Measurements from ENCODE around the gene CDYL2. TPM values are rescaled to one million over a fixed set of nuclear protein-coding genes. Genes with fewer than 3 reads are reported as not detected.

Gene CDYL2
- total RNA-seq, 1 donor from 2014 or later: 3.0 TPM

GRCh38 chr16:80702696-80703095 lies 101.7 kb downstream of the CDYL2 start:
- peaks cover 4% of the 10 kb centered on the region for H3K27me3 Mint-ChIP-seq (ENCODE audit: low read depth)
- no peak for TF ChIP-seq CTCF (IDR thresholded peaks at IDR 0.05; ENCODE audit: unreplicated experiment)
- peaks cover 16% of the 10 kb centered on the region for H3K9me3 Mint-ChIP-seq
- H3K4me3 Mint-ChIP-seq: no peak overlapping the region
- no peaks in the 10 kb centered on the region for H3K36me3 Mint-ChIP-seq
- DNase-seq (ENCODE audit: low spot score in 2 of 2, unreplicated experiment in 2 of 2): no peak
- no peak overlapping the region for H3K27ac Mint-ChIP-seq
- H3K4me1 Mint-ChIP-seq: no peaks in the 10 kb centered on the region

- Mint-ChIP-seq H3K4me1 (no peaks in the 10 kb centered on the region), H3K9me3 (peaks cover 9% of the 10 kb centered on the region), H3K36me3 (no peaks in the 10 kb centered on the region), H3K27me3 (ENCODE audit: low read depth) (peaks cover 18% of the 10 kb centered on the region), H3K27ac (no peak overlapping the region), H3K4me3 (no peak overlapping the region)
- no peak for TF ChIP-seq CTCF (IDR thresholded peaks at IDR 0.05; ENCODE audit: unreplicated experiment)
- no peak for DNase-seq (ENCODE audit: low spot score in 2 of 2, unreplicated experiment in 2 of 2)
Observed at GRCh38 chr16:80700558-80700957, 103.8 kb downstream of the CDYL2 start.

GRCh38 chr16:80695020-80695419 lies 109.4 kb downstream of the CDYL2 start:
- H3K4me1 Mint-ChIP-seq: no peaks in the 10 kb centered on the region
- no peaks in the 10 kb centered on the region for H3K36me3 Mint-ChIP-seq
- no peak for TF ChIP-seq CTCF (IDR thresholded peaks at IDR 0.05; ENCODE audit: unreplicated experiment)
- H3K27me3 Mint-ChIP-seq (ENCODE audit: low read depth): peaks cover 48% of the 10 kb centered on the region
- no peak overlapping the region for H3K27ac Mint-ChIP-seq
- H3K9me3 Mint-ChIP-seq: peaks cover 4% of the 10 kb centered on the region
- DNase-seq (ENCODE audit: low spot score in 2 of 2, unreplicated experiment in 2 of 2): no peak
- H3K4me3 Mint-ChIP-seq: no peak overlapping the region

GRCh38 chr16:80693553-80693952 lies 110.8 kb downstream of the CDYL2 start:
- Mint-ChIP-seq H3K4me3 (no peak overlapping the region), H3K9me3 (peaks cover under 1% of the 10 kb centered on the region), H3K4me1 (no peaks in the 10 kb centered on the region), H3K36me3 (no peaks in the 10 kb centered on the region), H3K27ac (no peak overlapping the region), H3K27me3 (ENCODE audit: low read depth) (peaks cover 48% of the 10 kb centered on the region)
- TF ChIP-seq CTCF (IDR thresholded peaks at IDR 0.05; ENCODE audit: unreplicated experiment): no peak
- no peak for DNase-seq (ENCODE audit: low spot score in 2 of 2, unreplicated experiment in 2 of 2)

- Mint-ChIP-seq H3K9me3 (no peaks in the 10 kb centered on the region), H3K27ac (no peak overlapping the region), H3K4me3 (no peak overlapping the region), H3K27me3 (ENCODE audit: low read depth) (peaks cover 43% of the 10 kb centered on the region), H3K36me3 (no peaks in the 10 kb centered on the region), H3K4me1 (no peaks in the 10 kb centered on the region)
- no peak for TF ChIP-seq CTCF (IDR thresholded peaks at IDR 0.05; ENCODE audit: unreplicated experiment)
- DNase-seq (ENCODE audit: low spot score in 2 of 2, unreplicated experiment in 2 of 2): no peak
Observed at GRCh38 chr16:80692270-80692669, 112.1 kb downstream of the CDYL2 start.

GRCh38 chr16:80691111-80691741 lies 113.2 kb downstream of the CDYL2 start:
- H3K27ac Mint-ChIP-seq: no peak overlapping the region
- no peaks in the 10 kb centered on the region for H3K9me3 Mint-ChIP-seq
- DNase-seq (ENCODE audit: low spot score in 2 of 2, unreplicated experiment in 2 of 2): no peak
- H3K36me3 Mint-ChIP-seq: no peaks in the 10 kb centered on the region
- H3K4me1 Mint-ChIP-seq: no peaks in the 10 kb centered on the region
- TF ChIP-seq CTCF (IDR thresholded peaks at IDR 0.05; ENCODE audit: unreplicated experiment): no peak
- H3K27me3 Mint-ChIP-seq (ENCODE audit: low read depth): peaks cover 40% of the 10 kb centered on the region
- no peak overlapping the region for H3K4me3 Mint-ChIP-seq
